Measurements from ENCODE around the gene RAP2A. TPM values are rescaled to one million over a fixed set of nuclear protein-coding genes. Genes with fewer than 3 reads are reported as not detected.

RAP2A gene
- total RNA-seq, 2 donors from 2014 or later, result 24.9 to 33.5 TPM

GRCh38 chr13:97445522-97446187 lies 11.7 kb downstream of the RAP2A start:
- ATAC-seq (replicated peaks in 1 of 2) (no peak), DNase-seq (no peak)
- Mint-ChIP-seq H3K27me3 (ENCODE audit: low read depth) (no peaks in the 10 kb centered on the region), H3K9me3 (no peaks in the 10 kb centered on the region), H3K36me3 (ENCODE audit: insufficient read depth in 2 of 2) (peaks cover 0 to 4% of the 10 kb centered on the region in 2 donors), H3K4me3 (no peak overlapping the region), H3K4me1 (ENCODE audit: low read depth) (no peaks in the 10 kb centered on the region), H3K27ac (no peak overlapping the region)

- Mint-ChIP-seq H3K36me3 (ENCODE audit: insufficient read depth in 2 of 2) (peaks cover 0 to 4% of the 10 kb centered on the region in 2 donors), H3K9me3 (no peaks in the 10 kb centered on the region), H3K27me3 (ENCODE audit: low read depth) (no peaks in the 10 kb centered on the region), H3K4me3 (no peak overlapping the region), H3K4me1 (ENCODE audit: low read depth) (no peaks in the 10 kb centered on the region), H3K27ac (no peak overlapping the region)
- DNase-seq (no peak), ATAC-seq (replicated peaks in 1 of 2) (no peak)
These were observed 12.5 kb downstream of the RAP2A start for GRCh38 chr13:97446448-97446847.

GRCh38 chr13:97448503-97449251 lies 14.7 kb downstream of the RAP2A start:
- DNase-seq, result no peak
- Mint-ChIP-seq H3K4me3 (no peak overlapping the region), H3K4me1 (ENCODE audit: low read depth) (no peaks in the 10 kb centered on the region), H3K27ac (no peak overlapping the region), H3K27me3 (ENCODE audit: low read depth) (no peaks in the 10 kb centered on the region), H3K9me3 (peaks cover 0 to 4% of the 10 kb centered on the region in 2 donors), H3K36me3 (ENCODE audit: insufficient read depth in 2 of 2) (peaks cover 1 to 9% of the 10 kb centered on the region in 2 donors)
- no peak for ATAC-seq (replicated peaks in 1 of 2)

GRCh38 chr13:97454699-97455098 lies 20.7 kb downstream of the RAP2A start:
- peaks cover 0 to 8% of the 10 kb centered on the region in 2 donors for H3K9me3 Mint-ChIP-seq
- ATAC-seq (replicated peaks in 1 of 2), result no peak
- no peak overlapping the region for H3K4me3 Mint-ChIP-seq
- no peaks in the 10 kb centered on the region for H3K27me3 Mint-ChIP-seq (ENCODE audit: low read depth)
- H3K27ac Mint-ChIP-seq, result no peak overlapping the region
- H3K36me3 Mint-ChIP-seq (ENCODE audit: insufficient read depth in 2 of 2), result peaks cover 2 to 22% of the 10 kb centered on the region in 2 donors
- no peak for DNase-seq
- peaks cover 10% of the 10 kb centered on the region for H3K4me1 Mint-ChIP-seq (ENCODE audit: low read depth)

- H3K27ac Mint-ChIP-seq, result peak overlapping the region; percentile 50
These were observed 22.1 kb downstream of the RAP2A start for GRCh38 chr13:97456047-97456446.

GRCh38 chr13:97459215-97459777 lies 25.3 kb downstream of the RAP2A start:
- DNase-seq (no peak), ATAC-seq (replicated peaks in 1 of 2) (peak; percentile 47 to 66)

More at GRCh38 chr13:97456047-97456446, 22.1 kb downstream of the RAP2A start:
- ATAC-seq (replicated peaks in 1 of 2) (no peak), DNase-seq (no peak)
- H3K36me3 Mint-ChIP-seq (ENCODE audit: insufficient read depth in 2 of 2), result peaks cover 2 to 22% of the 10 kb centered on the region in 2 donors
- H3K9me3 Mint-ChIP-seq, result peaks cover 0 to 10% of the 10 kb centered on the region in 2 donors
- peaks cover 23% of the 10 kb centered on the region for H3K4me1 Mint-ChIP-seq (ENCODE audit: low read depth)
- no peaks in the 10 kb centered on the region for H3K27me3 Mint-ChIP-seq (ENCODE audit: low read depth)
- no peak overlapping the region for H3K4me3 Mint-ChIP-seq

GRCh38 chr13:97460004-97460775 lies 26.2 kb downstream of the RAP2A start:
- peak overlapping the region; percentile 85 for H3K27ac Mint-ChIP-seq
- H3K9me3 Mint-ChIP-seq, result peaks cover 0 to 2% of the 10 kb centered on the region in 2 donors
- no peak for DNase-seq
- H3K27me3 Mint-ChIP-seq (ENCODE audit: low read depth), result no peaks in the 10 kb centered on the region
- peaks cover 29% of the 10 kb centered on the region for H3K4me1 Mint-ChIP-seq (ENCODE audit: low read depth)
- H3K36me3 Mint-ChIP-seq (ENCODE audit: insufficient read depth in 2 of 2), result peaks cover 1 to 9% of the 10 kb centered on the region in 2 donors
- peak overlapping the region; percentile 69 to 76 for H3K4me3 Mint-ChIP-seq
- ATAC-seq (replicated peaks in 1 of 2), result peak; percentile 70 to 77

More at GRCh38 chr13:97459215-97459777, 25.3 kb downstream of the RAP2A start:
- H3K27me3 Mint-ChIP-seq (ENCODE audit: low read depth), result no peaks in the 10 kb centered on the region
- H3K36me3 Mint-ChIP-seq (ENCODE audit: insufficient read depth in 2 of 2), result peaks cover 0 to 13% of the 10 kb centered on the region in 2 donors
- H3K4me1 Mint-ChIP-seq (ENCODE audit: low read depth), result peaks cover 29% of the 10 kb centered on the region
- H3K27ac Mint-ChIP-seq, result peak overlapping the region; percentile 12
- peak overlapping the region; percentile 36 to 76 for H3K4me3 Mint-ChIP-seq
- peaks cover 0 to 3% of the 10 kb centered on the region in 2 donors for H3K9me3 Mint-ChIP-seq

- peak overlapping the region; percentile 85 for H3K27ac Mint-ChIP-seq
- H3K4me3 Mint-ChIP-seq, result peak overlapping the region; percentile 69 to 76
- H3K36me3 Mint-ChIP-seq (ENCODE audit: insufficient read depth in 2 of 2), result peaks cover 1 to 3% of the 10 kb centered on the region in 2 donors
- no peak for DNase-seq
- ATAC-seq (replicated peaks in 1 of 2), result no peak
- H3K27me3 Mint-ChIP-seq (ENCODE audit: low read depth), result no peaks in the 10 kb centered on the region
- peaks cover 29% of the 10 kb centered on the region for H3K4me1 Mint-ChIP-seq (ENCODE audit: low read depth)
- peaks cover 0 to 2% of the 10 kb centered on the region in 2 donors for H3K9me3 Mint-ChIP-seq
These were observed 26.9 kb downstream of the RAP2A start for GRCh38 chr13:97460853-97461252.

GRCh38 chr13:97464561-97464960 lies 30.6 kb downstream of the RAP2A start:
- Mint-ChIP-seq H3K4me3 (no peak overlapping the region), H3K27me3 (ENCODE audit: low read depth) (no peaks in the 10 kb centered on the region), H3K27ac (no peak overlapping the region), H3K36me3 (ENCODE audit: insufficient read depth in 2 of 2) (peaks cover 1% of the 10 kb centered on the region in 2 donors), H3K4me1 (ENCODE audit: low read depth) (peaks cover 21% of the 10 kb centered on the region), H3K9me3 (peaks cover 0 to 2% of the 10 kb centered on the region in 2 donors)
- no peak for DNase-seq
- no peak for ATAC-seq (replicated peaks in 1 of 2)

GRCh38 chr13:97466722-97467121 lies 32.8 kb downstream of the RAP2A start:
- Mint-ChIP-seq H3K36me3 (ENCODE audit: insufficient read depth in 2 of 2) (peaks cover 1% of the 10 kb centered on the region in 2 donors), H3K27me3 (ENCODE audit: low read depth) (no peaks in the 10 kb centered on the region), H3K4me1 (ENCODE audit: low read depth) (no peaks in the 10 kb centered on the region), H3K27ac (no peak overlapping the region), H3K4me3 (no peak overlapping the region), H3K9me3 (no peaks in the 10 kb centered on the region)
- no peak for ATAC-seq (replicated peaks in 1 of 2)
- DNase-seq, result no peak

- peaks cover 1% of the 10 kb centered on the region in 2 donors for H3K36me3 Mint-ChIP-seq (ENCODE audit: insufficient read depth in 2 of 2)
- ATAC-seq (replicated peaks in 1 of 2), result no peak
- DNase-seq, result no peak
These were observed 34.4 kb downstream of the RAP2A start for GRCh38 chr13:97468331-97468730.

GRCh38 chr13:97471711-97472110 lies 37.7 kb downstream of the RAP2A start:
- no peak for DNase-seq
- Mint-ChIP-seq H3K27ac (no peak overlapping the region), H3K27me3 (ENCODE audit: low read depth) (no peaks in the 10 kb centered on the region), H3K4me1 (ENCODE audit: low read depth) (no peaks in the 10 kb centered on the region), H3K9me3 (no peaks in the 10 kb centered on the region), H3K4me3 (no peak overlapping the region), H3K36me3 (ENCODE audit: insufficient read depth in 2 of 2) (no peaks in the 10 kb centered on the region)
- ATAC-seq (replicated peaks in 1 of 2), result no peak

More at GRCh38 chr13:97468331-97468730, 34.4 kb downstream of the RAP2A start:
- Mint-ChIP-seq H3K4me3 (no peak overlapping the region), H3K27me3 (ENCODE audit: low read depth) (no peaks in the 10 kb centered on the region), H3K9me3 (no peaks in the 10 kb centered on the region), H3K4me1 (ENCODE audit: low read depth) (no peaks in the 10 kb centered on the region), H3K27ac (no peak overlapping the region)

All from activated T-cell treated with anti-CD3 and anti-CD28 coated beads, Interleukin-2, amount 50 U/mL, for 72 hours (primary cell).